ENCODE results near the gene RIN1. TPM values are rescaled to one million over a fixed set of nuclear protein-coding genes. Genes with fewer than 3 reads are reported as not detected.

RIN1 gene
- total RNA-seq, 1 experiment from 2014 or later: 11.7 TPM

- Histone ChIP-seq H3K9me3 (no peaks in the 10 kb centered on the region), H3K36me3 (ENCODE audit: control insufficient read depth, insufficient read depth, low read length) (no peaks in the 10 kb centered on the region), H3K4me1 (peaks cover 41% of the 10 kb centered on the region), H3K4me3 (ENCODE audit: low read depth, low read length) (no peak overlapping the region), H3K27me3 (replicated peaks; ENCODE audit: control insufficient read depth, insufficient read depth, low read length) (no peaks in the 10 kb centered on the region)
- H3K27ac Mint-ChIP-seq (ENCODE audit: unreplicated experiment): peak overlapping the region; percentile 15
- no peaks in the 10 kb centered on the region for H3K9me3 Mint-ChIP-seq (ENCODE audit: unreplicated experiment)
- CTCF ChIA-PET: interaction anchor here (0.7 to 3.0 kb wide), 3 partner anchors 10 to 148 kb away, joined by 4 to 34 read pairs (median 5); no protein-coding TSS in a partner anchor
- TF ChIP-seq CTCF (IDR thresholded peaks at IDR 0.05; ENCODE audit: insufficient read depth in 1 of 2, low read depth in 1 of 2, low read length in 1 of 2, severe bottlenecking in 1 of 2, unreplicated experiment in 1 of 2): peak; percentile 95 to 97
- H3K4me3 Mint-ChIP-seq (ENCODE audit: unreplicated experiment): peak overlapping the region; percentile 32
- peaks cover 17% of the 10 kb centered on the region for H3K4me1 Mint-ChIP-seq (ENCODE audit: low read depth, unreplicated experiment)
- intact Hi-C loops (cut with micrococcal nuclease; ENCODE audit: unreplicated experiment): loop anchor here (1.0 to 2.0 kb wide), 3 partner anchors 8 to 40 kb away; partner anchors contain the start of genes RIN1 and YIF1A
- no TSS peak for BruUV-seq (replicated peaks)
- peaks cover 8% of the 10 kb centered on the region for H3K36me3 Mint-ChIP-seq (ENCODE audit: insufficient read depth, unreplicated experiment)
- no peaks in the 10 kb centered on the region for H3K27me3 Mint-ChIP-seq (ENCODE audit: insufficient read depth, unreplicated experiment)
- POLR2A ChIA-PET: interaction anchor here (1.2 kb wide), 1 partner anchor 16 kb away, joined by 3 read pairs; no protein-coding TSS in a partner anchor
- DNase-seq: peak; percentile 83 to 89
Observed at GRCh38 chr11:66328302-66329144, 7.7 kb downstream of the RIN1 start.

- Histone ChIP-seq H3K36me3 (ENCODE audit: control insufficient read depth, insufficient read depth, low read length) (no peaks in the 10 kb centered on the region), H3K4me1 (peaks cover 42% of the 10 kb centered on the region), H3K27me3 (replicated peaks; ENCODE audit: control insufficient read depth, insufficient read depth, low read length) (no peaks in the 10 kb centered on the region), H3K4me3 (ENCODE audit: low read depth, low read length) (no peak overlapping the region), H3K9me3 (no peaks in the 10 kb centered on the region)
- no peak for DNase-seq
- Mint-ChIP-seq H3K4me3 (ENCODE audit: unreplicated experiment) (peak overlapping the region; percentile 32), H3K9me3 (ENCODE audit: unreplicated experiment) (no peaks in the 10 kb centered on the region), H3K4me1 (ENCODE audit: low read depth, unreplicated experiment) (peaks cover 20% of the 10 kb centered on the region), H3K27me3 (ENCODE audit: insufficient read depth, unreplicated experiment) (no peaks in the 10 kb centered on the region), H3K36me3 (ENCODE audit: insufficient read depth, unreplicated experiment) (peaks cover 8% of the 10 kb centered on the region), H3K27ac (ENCODE audit: unreplicated experiment) (peak overlapping the region; percentile 15)
- intact Hi-C loops (cut with micrococcal nuclease; ENCODE audit: unreplicated experiment): loop anchor here (1.0 to 2.0 kb wide), 3 partner anchors 8 to 39 kb away; partner anchors contain the start of genes RIN1 and YIF1A
- POLR2A ChIA-PET: no interaction called here
- no TSS peak for BruUV-seq (replicated peaks)
- CTCF ChIA-PET: interaction anchor here (3.0 kb wide), 1 partner anchor 16 kb away, joined by 34 read pairs; no protein-coding TSS in a partner anchor
- TF ChIP-seq CTCF (IDR thresholded peaks at IDR 0.05; ENCODE audit: insufficient read depth in 1 of 2, low read depth in 1 of 2, low read length in 1 of 2, severe bottlenecking in 1 of 2, unreplicated experiment in 1 of 2): no peak
Observed at GRCh38 chr11:66328031-66328301, 8.3 kb downstream of the RIN1 start.

- Mint-ChIP-seq H3K36me3 (ENCODE audit: insufficient read depth, unreplicated experiment) (peaks cover 2% of the 10 kb centered on the region), H3K4me1 (ENCODE audit: low read depth, unreplicated experiment) (peaks cover 26% of the 10 kb centered on the region), H3K27ac (ENCODE audit: unreplicated experiment) (peak overlapping the region; percentile 15), H3K9me3 (ENCODE audit: unreplicated experiment) (no peaks in the 10 kb centered on the region), H3K4me3 (ENCODE audit: unreplicated experiment) (no peak overlapping the region), H3K27me3 (ENCODE audit: insufficient read depth, unreplicated experiment) (no peaks in the 10 kb centered on the region)
- no peaks in the 10 kb centered on the region for H3K27me3 ChIP-seq (replicated peaks; ENCODE audit: control insufficient read depth, insufficient read depth, low read length)
- CTCF ChIA-PET: interaction anchor here (0.8 to 3.0 kb wide), 5 partner anchors 8 to 105 kb away, joined by 5 to 34 read pairs (median 8); partner anchors contain the start of gene RIN1
- no peaks in the 10 kb centered on the region for H3K9me3 ChIP-seq
- DNase-seq: no peak
- H3K36me3 ChIP-seq (ENCODE audit: control insufficient read depth, insufficient read depth, low read length): no peaks in the 10 kb centered on the region
- peaks cover 46% of the 10 kb centered on the region for H3K4me1 ChIP-seq
- no peak overlapping the region for H3K4me3 ChIP-seq (ENCODE audit: low read depth, low read length)
- intact Hi-C loops (cut with micrococcal nuclease; ENCODE audit: unreplicated experiment): loop anchor here (1.0 to 2.0 kb wide), 3 partner anchors 9 to 39 kb away; partner anchors contain the start of genes RIN1 and YIF1A
- POLR2A ChIA-PET: interaction anchor here (0.6 kb wide), 1 partner anchor 185 kb away, joined by 3 read pairs; no protein-coding TSS in a partner anchor
- TF ChIP-seq CTCF (IDR thresholded peaks at IDR 0.05; ENCODE audit: insufficient read depth in 1 of 2, low read depth in 1 of 2, low read length in 1 of 2, severe bottlenecking in 1 of 2, unreplicated experiment in 1 of 2): no peak
- BruUV-seq (replicated peaks): no TSS peak
Observed at GRCh38 chr11:66327171-66328030, 8.8 kb downstream of the RIN1 start.

All from Caco-2 (cell line).